Activated CD4-positive, CD25-positive, alpha-beta regulatory T cell treated with anti-CD3 and anti-CD28 coated beads, Interleukin-2, amount 50 U/mL, for 72 hours (primary cell): ENCODE measurements around the gene AUP1.
A peak's percentile ranks its signal among the peaks of the same experiment; 100 is the strongest.

Experiments used
- DNase-seq: peaks from one replicate; pipeline ENCODE4 v3.0.0; 2021

Gene AUP1

DNA sequence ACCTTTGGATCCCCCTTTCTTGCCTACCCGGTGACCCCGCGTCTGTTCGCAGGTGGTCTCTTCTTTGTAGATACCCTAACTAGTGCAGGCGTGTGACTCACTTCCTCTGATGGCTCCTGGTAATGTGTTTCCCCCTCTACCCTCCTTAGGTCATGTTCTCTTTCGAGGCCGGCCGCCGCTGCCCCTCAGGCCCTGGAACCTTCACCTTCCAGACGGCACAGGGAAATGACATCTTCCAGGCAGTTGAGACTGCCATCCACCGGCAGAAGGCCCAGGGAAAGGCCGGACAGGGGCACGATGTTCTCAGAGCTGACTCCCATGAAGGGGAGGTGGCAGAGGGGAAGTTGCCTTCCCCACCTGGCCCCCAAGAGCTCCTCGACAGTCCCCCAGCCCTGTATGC, 26.7 kb upstream of the AUP1 start:
- DNase-seq, result no peak

DNA sequence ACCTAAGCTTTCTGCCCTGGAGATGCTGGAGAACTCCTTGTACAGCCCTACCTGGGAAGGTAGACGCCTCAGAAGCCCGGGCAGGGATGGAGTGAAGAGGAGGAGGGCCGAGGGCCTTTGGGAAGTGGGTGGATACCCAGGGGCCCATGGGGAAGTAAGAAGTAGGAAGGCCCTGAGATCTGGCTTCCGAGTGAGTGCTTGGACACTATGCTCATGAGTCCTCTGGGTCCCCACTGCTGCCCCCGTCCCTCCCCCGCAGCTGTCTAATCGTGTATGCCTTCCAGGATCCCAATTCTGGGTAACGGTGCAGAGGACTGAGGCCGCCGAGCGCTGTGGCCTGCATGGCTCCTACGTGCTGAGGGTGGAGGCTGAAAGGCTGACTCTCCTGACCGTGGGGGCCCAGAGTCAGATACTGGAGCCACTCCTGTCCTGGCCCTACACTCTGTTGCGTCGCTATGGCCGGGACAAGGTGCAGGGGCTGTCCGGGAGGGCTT, 26.2 kb upstream of the AUP1 start:
- no peak for DNase-seq

GRCh38 chr2:74554820-74555531, 25.5 kb upstream of the AUP1 start:
- DNase-seq, result peak; percentile 57

GRCh38 chr2:74553892-74554819, 24.6 kb upstream of the AUP1 start, which contains the start of the genes DOK1 and LOXL3:
Gene DOK1 (plus strand): TSS chr2:74554720. CDS start chr2:74554755, 35 bp downstream.
Gene LOXL3 (minus strand): TSS chr2:74553942. CDS start chr2:74552634, 1,308 bp downstream.
- peak; percentile 80 for DNase-seq

DNA sequence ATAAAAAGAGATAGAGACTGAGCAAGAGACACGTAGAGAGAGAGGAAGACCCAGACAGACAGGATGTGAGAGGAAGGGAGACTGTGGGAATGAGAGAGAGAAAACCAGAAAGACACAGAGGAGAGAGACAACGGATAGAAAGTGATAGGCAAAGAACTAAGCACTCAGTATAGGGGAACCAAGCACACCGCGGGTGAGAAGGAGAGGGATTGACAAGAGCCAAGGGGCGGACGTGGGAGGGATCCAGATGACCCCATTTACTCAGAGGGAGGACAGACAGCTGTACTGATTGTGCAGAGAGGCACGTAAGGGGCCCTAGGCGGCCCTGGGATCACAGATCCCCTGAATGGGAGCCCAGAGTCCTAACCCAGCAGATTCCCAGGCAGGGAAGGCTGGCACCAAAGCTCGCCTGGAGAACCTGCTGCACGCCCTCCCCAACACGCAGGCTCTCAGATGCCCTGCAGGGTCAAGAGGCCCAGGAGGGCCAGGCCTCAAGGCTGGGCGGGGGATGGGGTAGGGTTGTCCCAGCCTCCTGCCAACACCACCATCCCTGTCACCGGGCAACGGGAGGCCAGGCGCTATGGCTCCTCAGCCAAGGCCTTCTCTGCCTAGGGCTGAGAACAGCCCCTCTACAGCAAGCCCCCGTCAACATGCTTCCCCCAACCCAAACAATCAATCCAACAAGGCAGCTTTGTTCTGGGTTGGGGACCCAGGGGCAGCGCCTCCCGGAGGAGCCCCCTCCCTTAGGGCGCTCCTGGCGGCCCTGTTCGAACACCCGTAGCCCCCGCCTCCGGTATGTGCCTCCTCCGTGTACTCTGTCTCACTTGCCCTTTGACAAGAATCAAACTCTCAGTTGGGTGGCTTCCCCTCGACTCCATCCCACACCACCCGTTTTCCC, 23.7 kb upstream of the AUP1 start:
- no peak for DNase-seq

GRCh38 chr2:74551942-74552913, 22.7 kb upstream of the AUP1 start:
- no peak for DNase-seq

GRCh38 chr2:74551530-74551929, 22.0 kb upstream of the AUP1 start:
- no peak for DNase-seq

- no peak for DNase-seq
Measured at GRCh38 chr2:74550231-74550630, 20.7 kb upstream of the AUP1 start.

DNA sequence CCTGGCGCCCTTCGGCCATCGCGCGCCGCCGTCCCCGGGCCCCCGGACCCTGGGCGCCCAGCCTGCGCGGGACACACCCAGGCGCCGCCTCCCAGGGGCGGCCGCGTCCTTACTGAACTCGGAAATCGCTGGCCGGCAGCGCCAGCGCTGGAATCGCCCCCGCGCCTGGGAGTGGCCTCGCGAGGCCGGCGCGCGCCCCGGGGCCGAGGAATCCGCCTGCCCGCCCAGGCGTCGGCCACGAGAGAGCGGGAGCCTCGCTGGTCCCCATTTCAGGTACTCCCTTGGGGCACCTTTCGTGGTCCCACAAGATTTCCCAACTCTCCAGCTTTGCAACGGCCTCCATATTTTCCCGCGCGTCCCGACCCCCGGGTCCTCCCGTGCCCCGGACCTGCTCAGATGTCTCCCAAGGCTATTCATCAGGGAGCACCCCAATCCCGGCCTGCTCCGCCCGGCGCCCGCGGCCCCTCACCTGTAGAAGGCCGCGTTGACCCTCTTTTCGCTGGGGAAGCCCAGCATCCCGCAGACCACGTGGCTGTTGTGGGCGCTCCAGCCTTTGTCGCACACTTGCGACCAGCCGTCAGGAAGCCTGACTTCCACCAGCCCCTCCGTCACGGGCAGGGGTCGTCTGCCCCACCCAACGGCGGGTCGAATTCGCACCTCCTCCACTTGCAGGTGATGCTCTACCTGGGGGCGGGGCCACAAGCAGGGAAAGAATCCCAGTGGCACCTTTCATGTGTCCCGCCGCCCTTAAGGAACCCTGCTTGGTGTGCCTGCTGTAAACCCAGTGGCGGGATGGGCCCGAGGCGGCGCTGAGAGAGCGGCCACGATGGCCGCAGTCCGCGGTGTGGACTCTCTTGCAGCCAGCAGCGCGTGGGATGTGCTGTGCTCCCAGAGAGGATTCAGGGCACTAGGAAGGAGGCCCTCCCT, 19.7 kb upstream of the AUP1 start:
- no peak for DNase-seq

DNA sequence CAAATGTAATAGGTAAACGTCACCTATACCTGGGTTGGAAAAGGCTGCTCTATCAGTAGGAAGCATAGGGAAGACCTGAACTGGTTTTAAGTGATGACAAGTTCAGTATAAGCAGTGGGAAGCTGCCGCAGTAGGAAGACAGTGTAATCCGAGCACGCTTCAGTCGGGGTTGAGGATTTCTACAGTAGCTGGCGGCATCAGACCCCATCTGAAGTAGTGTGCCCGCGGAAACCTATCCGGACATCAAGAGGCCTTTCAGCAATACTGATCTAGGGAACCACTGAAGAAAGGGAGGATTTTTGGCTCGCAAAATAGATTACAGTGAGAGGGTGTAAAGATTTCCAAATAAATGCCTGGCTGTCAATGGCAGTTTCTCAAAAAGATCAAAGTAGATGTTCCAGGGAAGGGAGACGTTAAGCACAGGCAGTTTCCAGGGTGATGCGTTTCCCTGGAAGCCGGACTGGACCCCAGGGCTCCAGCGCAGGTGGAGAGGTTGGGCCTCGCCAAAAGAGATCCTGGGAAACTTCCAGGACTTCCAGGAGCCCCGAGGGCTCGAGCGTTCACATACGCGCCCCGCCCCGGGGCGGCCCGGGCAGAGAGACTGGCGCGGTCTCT, 18.9 kb upstream of the AUP1 start:
- DNase-seq, result no peak

DNA sequence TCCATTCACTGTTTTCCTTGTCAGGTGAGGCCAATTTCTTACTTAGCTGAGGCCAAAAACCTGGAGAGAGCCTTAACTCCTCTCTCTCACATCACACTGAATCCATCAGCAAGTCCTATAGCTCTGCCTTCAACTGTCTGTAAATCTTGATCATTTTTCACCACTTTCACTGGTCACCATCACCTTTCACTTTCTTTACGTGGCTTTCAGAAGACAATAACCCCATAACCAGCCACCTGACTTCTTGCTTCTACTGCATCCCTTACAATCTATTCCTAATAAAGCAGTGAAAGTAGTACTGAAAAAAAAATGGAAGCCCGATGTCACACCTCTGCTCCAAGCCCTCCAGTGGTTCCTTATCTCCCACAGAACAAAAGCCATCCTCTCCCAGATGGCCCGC, 16.5 kb upstream of the AUP1 start:
- no peak for DNase-seq

DNA sequence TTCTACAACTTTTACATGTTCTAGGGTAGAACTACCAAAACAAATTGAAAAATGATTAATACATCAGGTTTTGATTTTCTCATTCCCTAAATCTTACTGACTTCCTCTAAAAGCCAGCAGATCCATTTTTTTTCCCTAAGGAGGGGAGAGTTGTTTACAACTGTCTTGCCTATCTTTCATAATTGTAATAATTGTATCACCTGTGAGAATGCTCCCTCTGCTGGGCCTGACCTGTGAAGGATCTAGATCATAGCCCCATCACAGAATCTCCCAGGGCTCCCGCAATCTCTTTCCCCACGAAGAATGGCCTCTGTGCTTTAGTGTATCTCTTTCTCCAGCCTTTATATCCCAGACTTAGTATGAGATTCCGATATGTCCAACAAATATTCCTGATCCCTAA, 15.1 kb upstream of the AUP1 start:
- no peak for DNase-seq

DNA sequence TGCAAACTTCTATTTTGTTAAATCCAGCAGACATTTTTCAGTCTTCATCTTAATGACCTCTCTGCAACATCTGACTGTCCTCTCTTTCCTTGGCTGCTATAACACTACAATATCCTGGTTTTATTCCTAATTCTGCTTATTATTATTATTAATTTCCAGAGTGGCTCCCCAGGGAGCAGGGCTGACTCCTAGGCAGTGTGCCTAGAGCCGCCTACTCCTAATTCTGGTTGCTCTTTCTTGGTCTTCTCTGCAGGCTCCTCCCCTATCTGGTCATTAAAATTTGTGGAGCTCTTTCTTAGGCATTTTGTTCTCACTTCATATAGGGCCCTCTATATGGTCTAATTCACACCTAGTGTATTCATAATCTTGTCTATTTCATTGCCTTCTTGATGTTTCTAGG, 13.5 kb upstream of the AUP1 start:
- no peak for DNase-seq

- no peak for DNase-seq
Measured at GRCh38 chr2:74540291-74540690, 10.8 kb upstream of the AUP1 start.

GRCh38 chr2:74538881-74539339, 9.4 kb upstream of the AUP1 start:
- no peak for DNase-seq

- no peak for DNase-seq
Measured at GRCh38 chr2:74537140-74537539, 7.6 kb upstream of the AUP1 start.

DNA sequence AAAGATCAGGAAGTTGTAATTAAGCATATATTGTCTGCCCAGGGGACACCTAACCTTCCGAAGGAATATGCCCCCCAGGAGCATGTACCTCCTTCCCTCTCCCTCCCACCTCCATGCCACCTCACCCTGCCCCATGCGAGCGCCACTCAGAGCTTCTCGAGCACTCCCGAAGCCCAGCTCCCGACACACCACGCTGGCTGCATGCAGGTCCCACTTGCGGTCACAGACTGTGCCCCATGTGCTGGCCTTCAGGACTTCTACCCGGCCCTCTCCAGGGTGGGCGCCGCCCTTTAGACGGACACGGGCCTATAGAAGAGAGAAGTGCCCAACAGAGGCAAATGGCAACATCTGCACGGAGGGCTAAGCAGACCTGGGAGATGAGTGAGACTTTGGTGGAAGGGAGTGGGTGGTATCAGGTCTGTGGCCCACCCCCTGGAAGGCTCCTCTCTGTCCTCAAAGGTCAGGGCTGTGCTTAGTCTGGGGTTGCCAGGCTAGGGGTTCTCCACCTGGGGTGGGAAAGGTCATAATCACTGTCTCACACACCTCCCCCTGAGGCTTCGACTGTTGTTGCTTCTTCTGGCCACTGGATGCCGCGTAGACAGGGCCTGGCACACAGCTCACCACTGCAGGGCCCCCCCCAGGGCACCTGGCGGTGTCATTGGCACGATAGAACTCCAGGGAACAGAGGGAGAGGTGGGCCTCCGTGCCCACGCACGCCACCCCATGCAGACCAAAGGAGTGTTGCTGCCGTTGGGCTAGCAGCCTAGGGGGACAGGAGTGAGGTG, 6.9 kb upstream of the AUP1 start:
- DNase-seq, result no peak

DNA sequence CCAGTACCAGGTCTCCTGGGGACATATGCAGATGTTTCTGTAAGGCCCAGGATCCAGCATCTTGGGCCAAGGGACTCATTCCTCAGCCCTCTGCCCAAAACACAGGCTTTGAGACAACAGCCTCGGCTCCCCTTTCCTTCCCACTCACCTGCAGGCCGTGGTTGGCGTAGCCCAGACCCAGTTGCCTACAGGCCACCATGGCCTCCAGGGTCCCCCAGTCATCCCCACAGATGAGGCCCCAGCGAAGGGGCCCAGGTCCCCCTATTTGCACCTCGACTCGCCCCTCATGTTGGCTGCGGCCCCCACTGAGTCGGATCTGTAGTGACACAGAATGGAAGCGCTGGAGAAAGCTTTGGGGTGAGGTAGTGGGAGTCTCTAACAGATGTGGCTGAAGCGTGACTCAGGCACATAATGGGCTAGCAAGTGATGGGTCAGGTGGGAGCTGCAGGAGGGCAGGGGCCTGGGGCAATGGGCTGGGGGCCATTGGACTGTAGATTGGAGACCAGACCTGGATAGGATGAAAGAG, 6.0 kb upstream of the AUP1 start:
- DNase-seq, result no peak

DNA sequence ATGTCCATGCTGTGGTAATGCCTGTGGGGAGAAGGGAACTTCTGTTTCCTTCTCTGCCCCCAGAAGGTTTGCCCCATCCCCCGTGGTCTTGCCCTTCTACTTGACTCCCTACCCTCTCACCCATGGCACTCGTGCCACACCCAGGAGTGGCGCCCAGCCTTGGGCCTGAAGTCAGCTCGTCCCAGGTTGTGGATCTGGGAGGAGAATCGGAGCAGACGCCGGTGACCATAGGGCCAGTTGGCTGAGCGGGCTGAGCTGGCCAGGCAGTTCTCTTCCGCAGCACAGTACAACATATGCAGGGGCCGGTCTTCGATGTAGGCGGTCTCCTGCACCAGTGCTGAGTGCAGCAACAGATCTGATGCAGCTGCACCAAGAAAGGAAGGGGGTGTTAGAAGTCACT, 4.9 kb upstream of the AUP1 start:
- DNase-seq, result no peak
